Measurements from ENCODE around the gene HS3ST3B1.

HS3ST3B1 gene

GRCh38 chr17:14294876-14295275, 6.0 kb upstream of the HS3ST3B1 start:
- H3K27ac ChIP-seq (replicated peaks), result no peak overlapping the region
- TF ChIP-seq POLR2AphosphoS5 (IDR thresholded peaks at IDR 0.05; ENCODE audit: low read depth) (no peak), SPI1 (IDR thresholded peaks at IDR 0.05; ENCODE audit: borderline replicate concordance, low read depth) (no peak), GABPA (IDR thresholded peaks at IDR 0.05; ENCODE audit: low read depth) (no peak)
- TF ChIP-seq, protein P1, sequence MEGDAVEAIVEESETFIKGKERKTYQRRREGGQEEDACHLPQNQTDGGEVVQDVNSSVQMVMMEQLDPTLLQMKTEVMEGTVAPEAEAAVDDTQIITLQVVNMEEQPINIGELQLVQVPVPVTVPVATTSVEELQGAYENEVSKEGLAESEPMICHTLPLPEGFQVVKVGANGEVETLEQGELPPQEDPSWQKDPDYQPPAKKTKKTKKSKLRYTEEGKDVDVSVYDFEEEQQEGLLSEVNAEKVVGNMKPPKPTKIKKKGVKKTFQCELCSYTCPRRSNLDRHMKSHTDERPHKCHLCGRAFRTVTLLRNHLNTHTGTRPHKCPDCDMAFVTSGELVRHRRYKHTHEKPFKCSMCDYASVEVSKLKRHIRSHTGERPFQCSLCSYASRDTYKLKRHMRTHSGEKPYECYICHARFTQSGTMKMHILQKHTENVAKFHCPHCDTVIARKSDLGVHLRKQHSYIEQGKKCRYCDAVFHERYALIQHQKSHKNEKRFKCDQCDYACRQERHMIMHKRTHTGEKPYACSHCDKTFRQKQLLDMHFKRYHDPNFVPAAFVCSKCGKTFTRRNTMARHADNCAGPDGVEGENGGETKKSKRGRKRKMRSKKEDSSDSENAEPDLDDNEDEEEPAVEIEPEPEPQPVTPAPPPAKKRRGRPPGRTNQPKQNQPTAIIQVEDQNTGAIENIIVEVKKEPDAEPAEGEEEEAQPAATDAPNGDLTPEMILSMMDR (IDR thresholded peaks at IDR 0.05; ENCODE audit: insufficient read depth, low read length), result no peak
- TF ChIP-seq, protein P2, sequence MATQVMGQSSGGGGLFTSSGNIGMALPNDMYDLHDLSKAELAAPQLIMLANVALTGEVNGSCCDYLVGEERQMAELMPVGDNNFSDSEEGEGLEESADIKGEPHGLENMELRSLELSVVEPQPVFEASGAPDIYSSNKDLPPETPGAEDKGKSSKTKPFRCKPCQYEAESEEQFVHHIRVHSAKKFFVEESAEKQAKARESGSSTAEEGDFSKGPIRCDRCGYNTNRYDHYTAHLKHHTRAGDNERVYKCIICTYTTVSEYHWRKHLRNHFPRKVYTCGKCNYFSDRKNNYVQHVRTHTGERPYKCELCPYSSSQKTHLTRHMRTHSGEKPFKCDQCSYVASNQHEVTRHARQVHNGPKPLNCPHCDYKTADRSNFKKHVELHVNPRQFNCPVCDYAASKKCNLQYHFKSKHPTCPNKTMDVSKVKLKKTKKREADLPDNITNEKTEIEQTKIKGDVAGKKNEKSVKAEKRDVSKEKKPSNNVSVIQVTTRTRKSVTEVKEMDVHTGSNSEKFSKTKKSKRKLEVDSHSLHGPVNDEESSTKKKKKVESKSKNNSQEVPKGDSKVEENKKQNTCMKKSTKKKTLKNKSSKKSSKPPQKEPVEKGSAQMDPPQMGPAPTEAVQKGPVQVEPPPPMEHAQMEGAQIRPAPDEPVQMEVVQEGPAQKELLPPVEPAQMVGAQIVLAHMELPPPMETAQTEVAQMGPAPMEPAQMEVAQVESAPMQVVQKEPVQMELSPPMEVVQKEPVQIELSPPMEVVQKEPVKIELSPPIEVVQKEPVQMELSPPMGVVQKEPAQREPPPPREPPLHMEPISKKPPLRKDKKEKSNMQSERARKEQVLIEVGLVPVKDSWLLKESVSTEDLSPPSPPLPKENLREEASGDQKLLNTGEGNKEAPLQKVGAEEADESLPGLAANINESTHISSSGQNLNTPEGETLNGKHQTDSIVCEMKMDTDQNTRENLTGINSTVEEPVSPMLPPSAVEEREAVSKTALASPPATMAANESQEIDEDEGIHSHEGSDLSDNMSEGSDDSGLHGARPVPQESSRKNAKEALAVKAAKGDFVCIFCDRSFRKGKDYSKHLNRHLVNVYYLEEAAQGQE (IDR thresholded peaks at IDR 0.05; ENCODE audit: insufficient replicate concordance, low read depth), result no peak
- no peak overlapping the region for H3K4me3 ChIP-seq (replicated peaks; ENCODE audit: insufficient read depth, low read length)
- H3K27me3 ChIP-seq (ENCODE audit: insufficient read depth, poor library complexity, severe bottlenecking), result no peaks in the 10 kb centered on the region
- DNase-seq (ENCODE audit: low read depth in 1 of 2, low spot score in 1 of 2), result no peak

- TF ChIP-seq GABPA (IDR thresholded peaks at IDR 0.05; ENCODE audit: low read depth) (no peak), SPI1 (IDR thresholded peaks at IDR 0.05; ENCODE audit: borderline replicate concordance, low read depth) (no peak), POLR2AphosphoS5 (IDR thresholded peaks at IDR 0.05; ENCODE audit: low read depth) (no peak)
- TF ChIP-seq, protein P2 (IDR thresholded peaks at IDR 0.05; ENCODE audit: insufficient replicate concordance, low read depth), result no peak
- TF ChIP-seq, protein P1 (IDR thresholded peaks at IDR 0.05; ENCODE audit: insufficient read depth, low read length), result no peak
- Histone ChIP-seq H3K27ac (replicated peaks) (no peak overlapping the region), H3K4me3 (replicated peaks; ENCODE audit: insufficient read depth, low read length) (no peak overlapping the region), H3K27me3 (ENCODE audit: insufficient read depth, poor library complexity, severe bottlenecking) (no peaks in the 10 kb centered on the region)
- no peak for DNase-seq (ENCODE audit: low read depth in 1 of 2, low spot score in 1 of 2)
Measured at GRCh38 chr17:14295676-14296075, 5.2 kb upstream of the HS3ST3B1 start.

DNA sequence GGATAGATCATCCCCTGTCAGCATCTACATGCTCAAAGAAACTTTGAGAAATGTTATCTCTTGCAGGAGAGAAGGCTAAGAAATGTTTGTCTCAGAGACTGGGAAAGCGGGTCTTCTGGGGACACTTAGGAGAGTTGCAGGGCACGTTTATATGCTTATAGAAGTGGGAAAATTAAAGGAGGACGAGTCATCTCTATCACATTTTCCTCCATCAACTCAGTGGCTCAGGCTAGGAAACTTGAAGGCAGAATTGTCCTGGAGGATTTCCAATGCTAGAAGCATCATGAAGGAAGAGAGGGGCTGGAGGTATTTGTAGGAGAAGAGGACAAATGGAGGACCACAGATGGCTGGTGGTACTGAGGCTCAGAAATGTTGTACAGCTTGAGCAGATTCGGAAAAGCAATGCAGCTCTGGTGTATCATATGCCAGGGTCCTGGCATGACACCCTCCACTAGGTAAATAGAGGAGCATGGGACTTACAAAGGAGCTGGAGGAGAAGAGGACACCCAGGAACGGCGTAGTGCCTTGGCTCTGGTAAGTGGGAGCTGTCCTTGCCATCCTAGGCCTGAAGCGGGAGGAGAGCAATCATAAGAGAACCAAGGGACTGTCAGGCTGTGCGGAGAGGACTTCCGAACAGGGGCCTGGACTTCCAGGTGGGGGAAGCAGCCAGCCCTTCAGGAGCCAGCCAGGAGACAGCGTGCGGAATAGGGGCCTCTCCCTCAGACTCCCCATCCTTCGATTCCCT, 4.5 kb upstream of the HS3ST3B1 start:
- no peak for DNase-seq (ENCODE audit: low read depth in 1 of 2, low spot score in 1 of 2)
- Histone ChIP-seq H3K27ac (replicated peaks) (no peak overlapping the region), H3K4me3 (replicated peaks; ENCODE audit: insufficient read depth, low read length) (no peak overlapping the region), H3K27me3 (ENCODE audit: insufficient read depth, poor library complexity, severe bottlenecking) (no peaks in the 10 kb centered on the region)
- TF ChIP-seq SPI1 (IDR thresholded peaks at IDR 0.05; ENCODE audit: borderline replicate concordance, low read depth) (no peak), GABPA (IDR thresholded peaks at IDR 0.05; ENCODE audit: low read depth) (no peak), POLR2AphosphoS5 (IDR thresholded peaks at IDR 0.05; ENCODE audit: low read depth) (no peak)
- TF ChIP-seq, protein P1 (IDR thresholded peaks at IDR 0.05; ENCODE audit: insufficient read depth, low read length), result no peak
- TF ChIP-seq, protein P2 (IDR thresholded peaks at IDR 0.05; ENCODE audit: insufficient replicate concordance, low read depth), result no peak

All from HL-60 (cell line).